GM10847 (cell line): ENCODE data around the gene MKRN2OS.

Experiments
- POLR2A ChIP-seq: IDR thresholded peaks from 2 replicates; pipeline ENCODE4 v1.6.1; 2011; ENCODE audit not compliant: insufficient read length; ENCODE audit errors: extremely low read depth

The MKRN2OS gene

GRCh38 chr3:12574661-12575060, 29.4 kb upstream of the MKRN2OS start:
- TF ChIP-seq POLR2A, result no peak

DNA sequence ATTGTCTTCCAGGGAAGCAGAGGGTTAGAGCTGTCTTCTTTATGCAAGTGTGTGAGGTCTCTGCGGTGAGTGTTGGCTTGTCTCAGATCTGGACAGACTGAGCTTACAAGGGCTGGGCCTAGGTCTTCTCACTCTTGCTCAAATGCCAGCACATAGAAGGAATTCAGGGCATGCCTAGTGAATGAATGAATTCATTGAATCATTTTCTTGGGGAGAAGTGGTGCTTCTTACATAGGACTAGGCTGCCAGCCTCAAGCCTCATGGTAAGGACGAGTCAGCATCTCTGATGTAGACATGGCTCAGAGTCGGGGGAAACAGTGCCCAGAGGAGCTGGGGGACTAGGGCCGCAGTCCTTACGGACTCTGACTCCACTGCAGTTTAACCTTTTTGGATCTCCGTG, 28.8 kb upstream of the MKRN2OS start:
- TF ChIP-seq POLR2A, result no peak

GRCh38 chr3:12571986-12572385, 26.7 kb upstream of the MKRN2OS start:
- no peak for TF ChIP-seq POLR2A

DNA sequence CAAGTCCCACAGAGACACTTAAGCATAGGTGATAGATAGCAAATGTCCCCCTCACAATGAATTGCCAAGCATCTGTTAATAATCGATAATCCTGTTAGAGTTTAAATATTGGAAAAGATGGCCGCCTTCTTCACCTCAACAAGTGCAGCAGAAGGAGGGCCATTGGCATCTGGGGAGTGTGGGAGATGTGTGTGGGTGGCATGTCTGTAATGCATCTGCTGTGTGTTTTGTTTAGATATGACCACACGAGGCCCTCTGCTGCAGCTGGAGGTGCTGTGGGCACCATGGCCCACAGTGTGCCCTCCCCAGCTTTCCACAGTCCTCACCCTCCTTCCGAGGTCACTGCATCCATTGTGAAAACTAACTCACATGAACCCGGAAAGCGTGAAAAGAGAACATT, 24.5 kb upstream of the MKRN2OS start:
- TF ChIP-seq POLR2A, result no peak

GRCh38 chr3:12568747-12569146, 23.4 kb upstream of the MKRN2OS start:
- TF ChIP-seq POLR2A, result no peak

DNA sequence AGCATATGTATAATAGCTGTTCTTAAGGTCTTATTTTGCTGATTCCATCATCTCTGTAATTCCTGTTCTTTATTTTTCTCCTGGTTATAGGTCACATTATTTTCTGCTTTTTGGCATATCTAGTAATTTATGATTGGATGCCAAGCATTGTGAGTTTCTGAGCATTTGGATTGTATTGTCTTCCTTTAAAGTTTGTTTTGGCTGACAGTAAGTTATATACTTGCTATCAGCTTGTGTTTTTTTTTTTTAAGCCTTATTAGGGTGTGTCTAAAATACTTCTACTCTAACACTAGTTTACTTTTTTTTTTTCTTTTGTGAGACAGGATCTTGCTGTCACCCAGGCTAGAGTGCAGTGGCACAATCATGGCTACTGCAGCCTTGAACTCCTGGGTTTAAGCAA, 21.7 kb upstream of the MKRN2OS start:
- no peak for TF ChIP-seq POLR2A

GRCh38 chr3:12562451-12562850, 17.2 kb upstream of the MKRN2OS start:
- TF ChIP-seq POLR2A, result no peak

DNA sequence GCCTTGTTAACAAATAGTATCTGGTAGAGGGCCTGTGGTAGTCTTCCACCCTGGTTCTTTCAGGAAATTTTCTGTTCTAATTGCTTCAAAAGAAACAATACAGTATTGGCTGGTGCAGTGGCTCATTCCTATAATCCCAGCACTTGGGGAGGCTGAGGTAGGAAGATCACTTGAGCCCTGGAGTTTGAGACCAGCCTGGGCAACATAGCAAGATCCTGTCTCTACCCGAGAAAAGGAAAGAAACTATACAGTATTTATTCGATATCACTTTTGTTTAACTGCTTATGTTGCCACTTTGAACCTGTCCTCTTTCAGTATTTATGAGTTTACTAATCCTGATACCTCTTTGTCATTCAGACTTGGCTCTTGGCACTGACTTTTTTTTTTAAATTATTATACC, 16.1 kb upstream of the MKRN2OS start:
- no peak for TF ChIP-seq POLR2A

- no peak for TF ChIP-seq POLR2A
These were observed 15.3 kb upstream of the MKRN2OS start for GRCh38 chr3:12560505-12561190.

GRCh38 chr3:12559520-12559919, 14.2 kb upstream of the MKRN2OS start:
- no peak for TF ChIP-seq POLR2A

GRCh38 chr3:12558706-12559105, 13.4 kb upstream of the MKRN2OS start:
- TF ChIP-seq POLR2A, result no peak

GRCh38 chr3:12557473-12558100, 12.3 kb upstream of the MKRN2OS start:
- no peak for TF ChIP-seq POLR2A

GRCh38 chr3:12556690-12557472, 11.6 kb upstream of the MKRN2OS start, which contains the start of gene MKRN2:
Gene MKRN2, plus strand, starts transcription at chr3:12557087. Its CDS starts 64 bp downstream, at chr3:12557151.
- TF ChIP-seq POLR2A, result peak; percentile 98

DNA sequence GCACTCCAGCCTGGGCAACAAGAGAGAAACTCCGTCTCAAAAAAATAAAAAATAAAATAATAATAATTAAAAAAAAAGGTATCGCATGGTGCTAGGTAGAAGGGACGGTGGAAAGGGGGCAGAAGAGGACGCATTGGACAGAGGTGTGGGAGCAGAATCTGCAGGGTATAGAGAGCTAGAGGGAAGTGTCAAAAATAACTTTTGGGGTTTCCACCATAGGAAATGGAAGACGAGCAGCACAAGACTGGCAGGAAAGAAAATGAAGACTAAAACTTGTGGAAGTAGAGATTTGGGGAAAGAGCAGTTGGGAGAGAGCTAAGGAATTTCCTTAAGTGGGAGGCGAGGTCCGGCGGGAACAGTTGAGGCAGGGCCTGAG, 11.0 kb upstream of the MKRN2OS start:
- no peak for TF ChIP-seq POLR2A

DNA sequence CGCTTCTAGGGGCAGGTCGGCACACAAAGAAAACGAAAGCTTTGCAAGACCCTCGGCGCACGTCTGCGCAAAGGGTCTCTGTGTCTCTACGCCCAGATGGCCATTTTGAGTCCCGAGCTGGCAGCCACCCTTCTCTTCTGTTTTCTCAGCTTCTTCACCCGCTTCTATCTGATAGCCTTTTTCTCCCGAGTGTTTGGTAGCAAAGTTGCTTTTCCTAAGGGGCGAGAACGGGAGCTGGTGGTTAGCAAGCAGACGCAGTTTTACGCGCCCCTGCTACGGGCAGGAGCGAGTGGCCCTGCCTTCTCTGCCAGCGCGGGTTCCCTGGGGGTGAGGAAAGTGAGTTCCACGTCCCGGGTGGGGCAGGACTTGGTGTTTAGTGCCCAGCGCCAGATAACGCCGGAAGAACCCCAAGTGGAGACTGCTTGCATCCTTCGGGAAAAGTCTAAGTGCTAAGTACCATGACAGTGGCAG, 8.7 kb upstream of the MKRN2OS start:
- TF ChIP-seq POLR2A, result no peak
